Naive thymus-derived CD8-positive, alpha-beta T cell (primary cell): ENCODE measurements around the gene RAB28. TPM values are rescaled to one million over a fixed set of nuclear protein-coding genes. Genes with fewer than 3 reads are reported as not detected.
A peak's percentile ranks its signal among the peaks of the same experiment; 100 is the strongest.

Experiments used
- ATAC-seq, 2 donors: fragments of 150-1000 bp; cut with Tn5 transposase in 1 of 2; sonication (Bioruptor Pico), chemical (Tn5 transposase) in 1 of 2; 1 replicate in 1 of 2; 2 replicates in 1 of 2; pipeline ENCODE4 v1.10.0; 2021; ENCODE audit warnings: mild to moderate bottlenecking in 2 of 2, moderate library complexity in 2 of 2
- POLR2A ChIA-PET: fragments of 350-600 bp; sonication (Branson Sonifier 250); formaldehyde crosslinking; loops from one replicate; lab custom pipeline; 2021; ENCODE audit warnings: antibody characterized with exemption; lab: Charles Lee
- DNase-seq, 10 donors: peaks; one replicate each; pipeline versions ENCODE4 v3.0.0 to v3.0.0-alpha.2; 2020 to 2022
- H3K27ac Mint-ChIP-seq, 10 donors: one replicate each; pipeline ENCODE4 v1.8.0; 2020 to 2022; ENCODE audit warnings: mild to moderate bottlenecking in 10 of 10, mixed read lengths in 10 of 10, moderate library complexity in 4 of 10, inconsistent platforms in 1 of 10
- H3K27me3 Mint-ChIP-seq, 5 donors: one replicate each; pipeline ENCODE4 v1.8.0; 2021 to 2022; ENCODE audit warnings: mixed read lengths in 5 of 5
- H3K36me3 Mint-ChIP-seq, 3 donors: one replicate each; pipeline ENCODE4 v1.8.0; 2020 to 2022; ENCODE audit warnings: mixed read lengths in 3 of 3, mild to moderate bottlenecking in 2 of 3, inconsistent platforms in 1 of 3
- H3K4me1 Mint-ChIP-seq, 4 donors: one replicate each; pipeline ENCODE4 v1.8.0; 2021 to 2022; ENCODE audit warnings: mixed read lengths in 4 of 4
- H3K4me3 Mint-ChIP-seq, 10 donors: one replicate each; pipeline ENCODE4 v1.8.0; 2020 to 2022; ENCODE audit warnings: mild to moderate bottlenecking in 10 of 10, mixed read lengths in 10 of 10, moderate library complexity in 6 of 10, inconsistent platforms in 1 of 10
- H3K9me3 Mint-ChIP-seq, 9 donors: one replicate each; pipeline ENCODE4 v1.8.0; 2020 to 2022; ENCODE audit warnings: mixed read lengths in 9 of 9, mild to moderate bottlenecking in 3 of 9, inconsistent platforms in 1 of 9, moderate library complexity in 1 of 9
- polyA plus RNA-seq, 3 donors: library from polyadenylated mRNA; unstranded; fragments of 300-500 nt; fragmentation: Illumina TruSeq; gene quantifications; one replicate each; pipeline ENCODE4 v1.2.3, GENCODE V29; 2021
- total RNA-seq, 8 experiments: library from RNA in 2 of 8; stranded (reverse) in 2 of 8; gene quantifications; one replicate each; pipeline ENCODE4 v1.2.3 and lab custom pipeline; 2021 to 2026

RAB28 gene
- total and polyA plus RNA-seq, 5 experiments from 2014 or later, result 12.9 to 14.5 (median 13.8) TPM

- Mint-ChIP-seq H3K36me3 (peaks cover 0 to 6% (median 0%) of the 10 kb centered on the region in 3 donors), H3K27me3 (peaks cover 10 to 53% (median 34%) of the 10 kb centered on the region in 5 donors), H3K4me3 (no peak overlapping the region), H3K9me3 (peaks cover 0 to 9% (median 0%) of the 10 kb centered on the region in 9 donors), H3K27ac (no peak overlapping the region), H3K4me1 (no peaks in the 10 kb centered on the region)
- DNase-seq (no peak), ATAC-seq (no peak)
- POLR2A ChIA-PET, result no interaction called here
These were observed 11.6 kb upstream of the RAB28 start for GRCh38 chr4:13495753-13496152.

GRCh38 chr4:13493793-13494192, 9.7 kb upstream of the RAB28 start:
- H3K36me3 Mint-ChIP-seq, result peaks cover 0 to 6% (median 0%) of the 10 kb centered on the region in 3 donors
- peaks cover 0 to 9% (median 0%) of the 10 kb centered on the region in 9 donors for H3K9me3 Mint-ChIP-seq
- H3K4me3 Mint-ChIP-seq, result no peak overlapping the region
- POLR2A ChIA-PET, result no interaction called here
- ATAC-seq (no peak), DNase-seq (no peak)
- peaks cover 13 to 54% (median 41%) of the 10 kb centered on the region in 5 donors for H3K27me3 Mint-ChIP-seq
- H3K4me1 Mint-ChIP-seq, result no peaks in the 10 kb centered on the region
- no peak overlapping the region for H3K27ac Mint-ChIP-seq

- H3K27me3 Mint-ChIP-seq, result peaks cover 16 to 55% (median 44%) of the 10 kb centered on the region in 5 donors
- DNase-seq (no peak), ATAC-seq (no peak)
- peaks cover 0 to 6% (median 0%) of the 10 kb centered on the region in 3 donors for H3K36me3 Mint-ChIP-seq
- H3K9me3 Mint-ChIP-seq, result peaks cover 0 to 9% (median 0%) of the 10 kb centered on the region in 9 donors
- H3K4me1 Mint-ChIP-seq, result no peaks in the 10 kb centered on the region
- no peak overlapping the region for H3K27ac Mint-ChIP-seq
- POLR2A ChIA-PET, result no interaction called here
- no peak overlapping the region for H3K4me3 Mint-ChIP-seq
These were observed 8.6 kb upstream of the RAB28 start for GRCh38 chr4:13492747-13493146.

- H3K4me3 Mint-ChIP-seq, result peak overlapping the region; percentile 82 to 97 (median 93)
- peak overlapping the region; percentile 89 to 100 (median 99) for H3K27ac Mint-ChIP-seq
- POLR2A ChIA-PET, result interaction anchor here (0.8 kb wide), 1 partner anchor 143 kb away, joined by 3 read pairs; the partner anchor contains the start of gene BOD1L1
- DNase-seq, result peak in 1 of 10 donors; percentile 71
- H3K36me3 Mint-ChIP-seq, result no peaks in the 10 kb centered on the region
- peaks cover 4 to 31% (median 26%) of the 10 kb centered on the region in 4 donors for H3K4me1 Mint-ChIP-seq
- peaks cover 0 to 2% (median 0%) of the 10 kb centered on the region in 9 donors for H3K9me3 Mint-ChIP-seq
- peaks cover 3 to 17% (median 7%) of the 10 kb centered on the region in 5 donors for H3K27me3 Mint-ChIP-seq
- peak; percentile 50 to 59 for ATAC-seq
These were observed 645 bp upstream of the RAB28 start for GRCh38 chr4:13484749-13485221.

GRCh38 chr4:13483768-13484121, 395 bp downstream of the RAB28 start:
- Mint-ChIP-seq H3K27me3 (peaks cover 0 to 11% (median 2%) of the 10 kb centered on the region in 5 donors), H3K9me3 (peaks cover 0 to 2% (median 0%) of the 10 kb centered on the region in 9 donors), H3K27ac (peak overlapping the region; percentile 90 to 100 (median 99)), H3K36me3 (peaks cover 0 to 6% (median 0%) of the 10 kb centered on the region in 3 donors), H3K4me1 (peaks cover 4 to 31% (median 26%) of the 10 kb centered on the region in 4 donors), H3K4me3 (peak overlapping the region; percentile 82 to 97 (median 93))
- peak in 6 of 10 donors; percentile 1 to 65 (median 22) for DNase-seq
- POLR2A ChIA-PET, result no interaction called here
- ATAC-seq, result peak; percentile 2 to 17

- POLR2A ChIA-PET, result interaction anchor here (0.6 kb wide), 1 partner anchor 93 kb away, joined by 3 read pairs; no protein-coding TSS in a partner anchor
- ATAC-seq (no peak), DNase-seq (peak in 1 of 10 donors; percentile 3)
- H3K4me3 Mint-ChIP-seq, result peak overlapping the region; percentile 82 to 97 (median 93)
- peaks cover 4 to 31% (median 26%) of the 10 kb centered on the region in 4 donors for H3K4me1 Mint-ChIP-seq
- H3K9me3 Mint-ChIP-seq, result no peaks in the 10 kb centered on the region
- peak overlapping the region; percentile 90 to 99 (median 94) for H3K27ac Mint-ChIP-seq
- peaks cover 0 to 10% (median 0%) of the 10 kb centered on the region in 3 donors for H3K36me3 Mint-ChIP-seq
- peaks cover 0 to 8% (median 0%) of the 10 kb centered on the region in 5 donors for H3K27me3 Mint-ChIP-seq
These were observed 888 bp downstream of the RAB28 start for GRCh38 chr4:13483136-13483767.

GRCh38 chr4:13481569-13481968, 2.6 kb downstream of the RAB28 start:
- DNase-seq, result no peak

GRCh38 chr4:13478707-13479106, 5.4 kb downstream of the RAB28 start:
- H3K9me3 Mint-ChIP-seq, result no peaks in the 10 kb centered on the region
- no peak for ATAC-seq
- POLR2A ChIA-PET, result no interaction called here
- H3K4me3 Mint-ChIP-seq, result no peak overlapping the region
- H3K27me3 Mint-ChIP-seq, result no peaks in the 10 kb centered on the region
- DNase-seq, result no peak
- no peak overlapping the region for H3K27ac Mint-ChIP-seq
- peaks cover 4 to 31% (median 21%) of the 10 kb centered on the region in 4 donors for H3K4me1 Mint-ChIP-seq
- H3K36me3 Mint-ChIP-seq, result peaks cover 0 to 30% (median 5%) of the 10 kb centered on the region in 3 donors

More at GRCh38 chr4:13481569-13481968, 2.6 kb downstream of the RAB28 start:
- peak overlapping the region in 4 of 10 donors; percentile 2 to 68 (median 24) for H3K4me3 Mint-ChIP-seq
- POLR2A ChIA-PET, result no interaction called here
- no peaks in the 10 kb centered on the region for H3K27me3 Mint-ChIP-seq
- ATAC-seq, result no peak
- peaks cover 0 to 18% (median 0%) of the 10 kb centered on the region in 3 donors for H3K36me3 Mint-ChIP-seq
- H3K9me3 Mint-ChIP-seq, result no peaks in the 10 kb centered on the region
- peak overlapping the region in 2 of 10 donors; percentile 23 to 38 for H3K27ac Mint-ChIP-seq
- peaks cover 4 to 38% (median 28%) of the 10 kb centered on the region in 4 donors for H3K4me1 Mint-ChIP-seq

- no peak overlapping the region for H3K4me3 Mint-ChIP-seq
- H3K9me3 Mint-ChIP-seq, result no peaks in the 10 kb centered on the region
These were observed 6.0 kb downstream of the RAB28 start for GRCh38 chr4:13478131-13478530.

GRCh38 chr4:13476915-13477314, 7.2 kb downstream of the RAB28 start:
- POLR2A ChIA-PET, result no interaction called here
- DNase-seq, result no peak
- Mint-ChIP-seq H3K4me3 (no peak overlapping the region), H3K4me1 (peaks cover 3 to 18% (median 8%) of the 10 kb centered on the region in 4 donors), H3K36me3 (peaks cover 0 to 42% (median 7%) of the 10 kb centered on the region in 3 donors), H3K27me3 (no peaks in the 10 kb centered on the region), H3K27ac (no peak overlapping the region), H3K9me3 (no peaks in the 10 kb centered on the region)
- no peak for ATAC-seq

More at GRCh38 chr4:13478131-13478530, 6.0 kb downstream of the RAB28 start:
- Mint-ChIP-seq H3K36me3 (peaks cover 0 to 34% (median 5%) of the 10 kb centered on the region in 3 donors), H3K27me3 (no peaks in the 10 kb centered on the region), H3K4me1 (peaks cover 4 to 26% (median 15%) of the 10 kb centered on the region in 4 donors), H3K27ac (no peak overlapping the region)
- DNase-seq, result no peak
- POLR2A ChIA-PET, result no interaction called here
- no peak for ATAC-seq

- DNase-seq (no peak), ATAC-seq (no peak)
- Mint-ChIP-seq H3K27me3 (no peaks in the 10 kb centered on the region), H3K4me3 (no peak overlapping the region), H3K9me3 (no peaks in the 10 kb centered on the region), H3K27ac (no peak overlapping the region), H3K4me1 (peaks cover 0 to 10% (median 4%) of the 10 kb centered on the region in 4 donors), H3K36me3 (peaks cover 0 to 46% (median 7%) of the 10 kb centered on the region in 3 donors)
- POLR2A ChIA-PET, result no interaction called here
These were observed 8.0 kb downstream of the RAB28 start for GRCh38 chr4:13476152-13476551.

- peaks cover 0 to 48% (median 18%) of the 10 kb centered on the region in 3 donors for H3K36me3 Mint-ChIP-seq
- no peak overlapping the region for H3K27ac Mint-ChIP-seq
- POLR2A ChIA-PET, result no interaction called here
- H3K4me1 Mint-ChIP-seq, result peaks cover 6 to 12% (median 8%) of the 10 kb centered on the region in 4 donors
- H3K4me3 Mint-ChIP-seq, result no peak overlapping the region
- DNase-seq (no peak), ATAC-seq (no peak)
- no peaks in the 10 kb centered on the region for H3K9me3 Mint-ChIP-seq
- no peaks in the 10 kb centered on the region for H3K27me3 Mint-ChIP-seq
These were observed 12.7 kb downstream of the RAB28 start for GRCh38 chr4:13471400-13471799.

- H3K4me3 Mint-ChIP-seq, result no peak overlapping the region
- POLR2A ChIA-PET, result no interaction called here
These were observed 13.8 kb downstream of the RAB28 start for GRCh38 chr4:13470379-13470778.

More at GRCh38 chr4:13470379-13470778, 13.8 kb downstream of the RAB28 start:
- no peak overlapping the region for H3K27ac Mint-ChIP-seq
- peaks cover 0 to 55% (median 24%) of the 10 kb centered on the region in 3 donors for H3K36me3 Mint-ChIP-seq
- peaks cover 0 to 5% (median 0%) of the 10 kb centered on the region in 9 donors for H3K9me3 Mint-ChIP-seq
- H3K27me3 Mint-ChIP-seq, result no peaks in the 10 kb centered on the region
- ATAC-seq, result no peak
- DNase-seq, result no peak
- peaks cover 8 to 19% (median 14%) of the 10 kb centered on the region in 4 donors for H3K4me1 Mint-ChIP-seq
